OCI-LY7 (cell line): Measurements from ENCODE around the gene SREBF1.

Experiments used
- EZH2phosphoT487 ChIP-seq: fragments of 200-600 bp; sonication (generic); IDR thresholded peaks from 2 replicates; pipeline ENCODE4 v1.6.1; 2018; ENCODE audit warnings: low read depth, borderline replicate concordance, mild to moderate bottlenecking, mixed run types, antibody characterized with exemption, low read length, moderate library complexity, mixed read lengths
- TF ChIP-seq, protein P1 (sequence below): fragments of 200-600 bp; sonication (generic); conservative IDR thresholded peaks from 2 replicates; pipeline ENCODE4 v1.5.1; 2014; ENCODE audit warnings: mild to moderate bottlenecking, antibody characterized with exemption, low read length, moderate library complexity, mixed read lengths

DNA sequence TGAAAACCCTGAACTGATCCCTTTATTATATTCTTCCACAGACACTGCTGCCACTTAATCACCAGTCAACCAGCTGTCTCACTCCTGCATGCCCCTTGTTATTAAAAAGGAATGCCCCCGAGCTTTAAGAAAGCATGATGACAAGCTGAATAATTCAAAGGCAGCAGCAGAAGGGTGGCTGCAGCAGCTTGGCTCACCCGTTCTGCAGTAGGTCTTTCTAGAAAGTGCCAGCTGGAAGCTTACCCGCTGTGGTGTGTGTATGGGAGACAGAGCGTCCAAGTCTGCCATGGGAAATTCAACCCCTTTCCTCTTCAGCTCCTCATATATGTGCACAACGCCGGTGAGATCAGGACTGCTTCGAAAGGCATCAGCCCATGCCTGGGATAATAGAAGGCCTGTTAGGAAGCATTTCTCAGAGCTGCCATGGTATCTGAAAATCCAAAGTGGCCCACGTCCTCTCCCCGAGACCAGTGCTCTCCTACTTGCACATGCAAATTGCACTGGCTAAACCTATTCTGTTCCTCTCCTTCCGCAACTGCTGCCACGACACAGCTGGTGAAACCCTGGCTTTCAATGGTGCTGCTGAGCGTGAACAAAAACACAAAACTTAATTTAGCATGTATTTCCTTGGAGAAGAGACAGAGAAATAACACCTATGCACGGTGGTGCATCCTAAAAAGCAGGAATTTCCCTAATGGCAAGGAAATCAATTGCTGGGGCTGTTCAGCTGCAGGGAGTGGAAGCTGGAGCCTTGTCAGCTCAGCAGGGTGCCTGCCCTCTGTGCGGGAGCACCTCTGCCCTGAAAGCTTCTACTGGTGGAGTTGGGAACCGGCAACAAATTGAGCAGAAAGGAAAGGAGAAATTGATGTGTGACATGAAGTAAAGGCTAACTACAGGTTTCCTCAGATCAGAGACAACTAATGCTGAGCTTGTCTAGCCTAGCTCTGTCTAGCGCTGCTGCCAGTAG is 47.9 kb upstream of the SREBF1 start:
- TF ChIP-seq, protein P1, sequence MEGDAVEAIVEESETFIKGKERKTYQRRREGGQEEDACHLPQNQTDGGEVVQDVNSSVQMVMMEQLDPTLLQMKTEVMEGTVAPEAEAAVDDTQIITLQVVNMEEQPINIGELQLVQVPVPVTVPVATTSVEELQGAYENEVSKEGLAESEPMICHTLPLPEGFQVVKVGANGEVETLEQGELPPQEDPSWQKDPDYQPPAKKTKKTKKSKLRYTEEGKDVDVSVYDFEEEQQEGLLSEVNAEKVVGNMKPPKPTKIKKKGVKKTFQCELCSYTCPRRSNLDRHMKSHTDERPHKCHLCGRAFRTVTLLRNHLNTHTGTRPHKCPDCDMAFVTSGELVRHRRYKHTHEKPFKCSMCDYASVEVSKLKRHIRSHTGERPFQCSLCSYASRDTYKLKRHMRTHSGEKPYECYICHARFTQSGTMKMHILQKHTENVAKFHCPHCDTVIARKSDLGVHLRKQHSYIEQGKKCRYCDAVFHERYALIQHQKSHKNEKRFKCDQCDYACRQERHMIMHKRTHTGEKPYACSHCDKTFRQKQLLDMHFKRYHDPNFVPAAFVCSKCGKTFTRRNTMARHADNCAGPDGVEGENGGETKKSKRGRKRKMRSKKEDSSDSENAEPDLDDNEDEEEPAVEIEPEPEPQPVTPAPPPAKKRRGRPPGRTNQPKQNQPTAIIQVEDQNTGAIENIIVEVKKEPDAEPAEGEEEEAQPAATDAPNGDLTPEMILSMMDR, result no peak
- no peak for TF ChIP-seq EZH2phosphoT487
